ENCODE data around the gene AK2.

GRCh38 chr1:33029209-33029608 is 7.5 kb downstream of the AK2 start:
- TF ChIP-seq CTCF (IDR thresholded peaks at IDR 0.05 in 2 of 3, conservative IDR thresholded peaks at IDR 0.05 in 1 of 3; ENCODE audit: control insufficient read depth in 2 of 3, extremely low read depth in 1 of 3, insufficient read depth in 1 of 3, low read depth in 3 of 3, low read length in 3 of 3) = no peak
- no peak for TF ChIP-seq EP300 (IDR thresholded peaks at IDR 0.05; ENCODE audit: borderline replicate concordance in 1 of 2, control insufficient read depth in 1 of 2, low read depth in 2 of 2, low read length in 2 of 2)
- TF ChIP-seq SIN3A (IDR thresholded peaks at IDR 0.05; ENCODE audit: low read depth, low read length) = no peak
- TF ChIP-seq EZH2 (IDR thresholded peaks at IDR 0.05; ENCODE audit: borderline replicate concordance, control insufficient read depth, low read depth, low read length) = no peak
